WTC11 (cell line): ENCODE results near the gene SARDH.

Experiments
- TF ChIP-seq, protein P1 (sequence below): sonication (generic); formaldehyde crosslinking; IDR thresholded peaks from 2 replicates; pipeline ENCODE4 v1.8.1; 2022; ENCODE audit warnings: mild to moderate bottlenecking, moderate library complexity, missing genetic modification reagents
- TF ChIP-seq, protein P2 (sequence below): sonication (generic); formaldehyde crosslinking; conservative IDR thresholded peaks from 2 replicates; pipeline ENCODE4 v1.8.1; 2022; ENCODE audit warnings: mild to moderate bottlenecking, missing genetic modification reagents

DNA sequence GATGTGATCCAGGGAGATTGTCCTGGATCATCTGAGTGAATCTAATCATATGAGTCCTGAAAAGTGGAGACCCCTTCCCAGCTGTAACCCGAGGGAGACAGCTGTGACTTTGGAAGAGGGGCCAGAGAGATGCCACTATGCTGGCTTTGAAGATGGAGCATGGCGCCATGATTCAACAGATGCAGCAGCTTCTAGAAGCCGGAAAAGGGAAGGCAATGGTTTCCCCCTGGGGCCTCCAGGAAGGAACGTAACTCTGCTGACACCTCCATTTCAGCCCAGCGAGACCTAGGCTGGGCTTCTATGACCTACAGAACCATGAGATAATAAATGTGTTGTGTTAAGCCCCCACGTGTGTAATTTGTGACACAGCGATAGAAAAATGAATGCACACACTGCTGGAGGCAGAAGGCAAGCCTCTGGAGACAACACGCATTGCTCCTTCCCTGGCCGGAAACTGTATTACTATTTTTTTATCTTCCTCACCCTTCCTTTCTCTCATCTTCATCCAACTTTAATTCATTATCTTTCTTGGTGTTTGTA lies 16.6 kb upstream of the SARDH start:
- TF ChIP-seq, protein P1, sequence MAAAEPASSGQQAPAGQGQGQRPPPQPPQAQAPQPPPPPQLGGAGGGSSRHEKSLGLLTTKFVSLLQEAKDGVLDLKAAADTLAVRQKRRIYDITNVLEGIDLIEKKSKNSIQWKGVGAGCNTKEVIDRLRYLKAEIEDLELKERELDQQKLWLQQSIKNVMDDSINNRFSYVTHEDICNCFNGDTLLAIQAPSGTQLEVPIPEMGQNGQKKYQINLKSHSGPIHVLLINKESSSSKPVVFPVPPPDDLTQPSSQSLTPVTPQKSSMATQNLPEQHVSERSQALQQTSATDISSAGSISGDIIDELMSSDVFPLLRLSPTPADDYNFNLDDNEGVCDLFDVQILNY, result no peak
- TF ChIP-seq, protein P2, sequence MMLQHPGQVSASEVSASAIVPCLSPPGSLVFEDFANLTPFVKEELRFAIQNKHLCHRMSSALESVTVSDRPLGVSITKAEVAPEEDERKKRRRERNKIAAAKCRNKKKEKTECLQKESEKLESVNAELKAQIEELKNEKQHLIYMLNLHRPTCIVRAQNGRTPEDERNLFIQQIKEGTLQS (CRISPR knock-in tag), result no peak
